GM12878 (cell line): ENCODE data around the gene RANBP1.

Experiments used
- CREB1 ChIP-seq: IDR thresholded peaks from 2 replicates; pipeline ENCODE4 v1.6.1; 2012; ENCODE audit warnings: low read depth, mild to moderate bottlenecking, inconsistent platforms
- CTCF ChIP-seq, 3 experiments: IDR thresholded peaks in 2 of 3; conservative IDR thresholded peaks in 1 of 3; 2 replicates each; pipeline ENCODE4 v1.5.1; 2011; ENCODE audit warnings: low read depth in 3 of 3, low read length in 3 of 3, mild to moderate bottlenecking in 3 of 3, control low read depth in 2 of 3, moderate library complexity in 2 of 3, inconsistent platforms in 1 of 3, mixed read lengths in 1 of 3; ENCODE audit not compliant: control insufficient read depth in 2 of 3, insufficient read depth in 1 of 3; ENCODE audit errors: extremely low read depth in 1 of 3
- ESRRA ChIP-seq: IDR thresholded peaks from 2 replicates; pipeline ENCODE4 v1.6.1; 2012; ENCODE audit warnings: mild to moderate bottlenecking, low read length, improper control_type of control experiment
- HCFC1 ChIP-seq: fragments of 150-350 bp; IDR thresholded peaks from 2 replicates; pipeline ENCODE4 v1.6.1; 2014; ENCODE audit warnings: low read length
- JUNB ChIP-seq: IDR thresholded peaks from 2 replicates; pipeline ENCODE4 v1.6.1; 2016; ENCODE audit warnings: antibody characterized with exemption, mild to moderate bottlenecking
- LARP7 ChIP-seq: fragments of 450-650 bp; IDR thresholded peaks from 2 replicates; pipeline ENCODE4 v1.6.1; 2017; ENCODE audit warnings: mild to moderate bottlenecking
- MEF2A ChIP-seq: IDR thresholded peaks from 2 replicates; pipeline ENCODE4 v1.6.1; 2011; ENCODE audit warnings: low read depth, mild to moderate bottlenecking, low read length, moderate library complexity; ENCODE audit not compliant: insufficient read depth
- NKRF ChIP-seq: fragments of 450-650 bp; conservative IDR thresholded peaks from 2 replicates; pipeline ENCODE4 v1.6.1; 2017; ENCODE audit warnings: mild to moderate bottlenecking, moderate library complexity
- POLR2AphosphoS5 ChIP-seq: IDR thresholded peaks from 2 replicates; pipeline ENCODE4 v1.6.1; 2011; ENCODE audit warnings: mild to moderate bottlenecking, low read length, inconsistent platforms
- RELA ChIP-seq: fragments of 450-650 bp; IDR thresholded peaks from 2 replicates; pipeline ENCODE4 v1.8.0; 2014; ENCODE audit warnings: borderline replicate concordance; ENCODE audit not compliant: partially characterized antibody
- ZBTB40 ChIP-seq: fragments of 450-650 bp; IDR thresholded peaks from 2 replicates; pipeline ENCODE4 v1.6.1; 2016; ENCODE audit warnings: mild to moderate bottlenecking, moderate library complexity, borderline replicate concordance
- TF ChIP-seq, protein P1 (sequence below): IDR thresholded peaks from 2 replicates; pipeline ENCODE4 v1.6.1; 2012; ENCODE audit warnings: mild to moderate bottlenecking, low read depth, low read length
- TF ChIP-seq, protein P2 (sequence below): IDR thresholded peaks from 2 replicates; pipeline ENCODE4 v1.6.1; 2011; ENCODE audit warnings: low read depth, low read length, improper control_type of control experiment, borderline replicate concordance

- no peak for TF ChIP-seq CREB1
- TF ChIP-seq ZBTB40: no peak
- TF ChIP-seq CTCF (IDR thresholded peaks at IDR 0.05 in 2 of 3, conservative IDR thresholded peaks at IDR 0.05 in 1 of 3; ENCODE audit: control insufficient read depth in 2 of 3, extremely low read depth in 1 of 3, insufficient read depth in 1 of 3, low read depth in 3 of 3, low read length in 3 of 3): no peak
- TF ChIP-seq JUNB: no peak
- TF ChIP-seq POLR2AphosphoS5: no peak
- no peak for TF ChIP-seq ESRRA
- TF ChIP-seq RELA: no peak
- TF ChIP-seq HCFC1: no peak
- TF ChIP-seq MEF2A: no peak
- no peak for TF ChIP-seq LARP7
- no peak for TF ChIP-seq NKRF
- TF ChIP-seq, protein P1, sequence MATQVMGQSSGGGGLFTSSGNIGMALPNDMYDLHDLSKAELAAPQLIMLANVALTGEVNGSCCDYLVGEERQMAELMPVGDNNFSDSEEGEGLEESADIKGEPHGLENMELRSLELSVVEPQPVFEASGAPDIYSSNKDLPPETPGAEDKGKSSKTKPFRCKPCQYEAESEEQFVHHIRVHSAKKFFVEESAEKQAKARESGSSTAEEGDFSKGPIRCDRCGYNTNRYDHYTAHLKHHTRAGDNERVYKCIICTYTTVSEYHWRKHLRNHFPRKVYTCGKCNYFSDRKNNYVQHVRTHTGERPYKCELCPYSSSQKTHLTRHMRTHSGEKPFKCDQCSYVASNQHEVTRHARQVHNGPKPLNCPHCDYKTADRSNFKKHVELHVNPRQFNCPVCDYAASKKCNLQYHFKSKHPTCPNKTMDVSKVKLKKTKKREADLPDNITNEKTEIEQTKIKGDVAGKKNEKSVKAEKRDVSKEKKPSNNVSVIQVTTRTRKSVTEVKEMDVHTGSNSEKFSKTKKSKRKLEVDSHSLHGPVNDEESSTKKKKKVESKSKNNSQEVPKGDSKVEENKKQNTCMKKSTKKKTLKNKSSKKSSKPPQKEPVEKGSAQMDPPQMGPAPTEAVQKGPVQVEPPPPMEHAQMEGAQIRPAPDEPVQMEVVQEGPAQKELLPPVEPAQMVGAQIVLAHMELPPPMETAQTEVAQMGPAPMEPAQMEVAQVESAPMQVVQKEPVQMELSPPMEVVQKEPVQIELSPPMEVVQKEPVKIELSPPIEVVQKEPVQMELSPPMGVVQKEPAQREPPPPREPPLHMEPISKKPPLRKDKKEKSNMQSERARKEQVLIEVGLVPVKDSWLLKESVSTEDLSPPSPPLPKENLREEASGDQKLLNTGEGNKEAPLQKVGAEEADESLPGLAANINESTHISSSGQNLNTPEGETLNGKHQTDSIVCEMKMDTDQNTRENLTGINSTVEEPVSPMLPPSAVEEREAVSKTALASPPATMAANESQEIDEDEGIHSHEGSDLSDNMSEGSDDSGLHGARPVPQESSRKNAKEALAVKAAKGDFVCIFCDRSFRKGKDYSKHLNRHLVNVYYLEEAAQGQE: no peak
- TF ChIP-seq, protein P2, sequence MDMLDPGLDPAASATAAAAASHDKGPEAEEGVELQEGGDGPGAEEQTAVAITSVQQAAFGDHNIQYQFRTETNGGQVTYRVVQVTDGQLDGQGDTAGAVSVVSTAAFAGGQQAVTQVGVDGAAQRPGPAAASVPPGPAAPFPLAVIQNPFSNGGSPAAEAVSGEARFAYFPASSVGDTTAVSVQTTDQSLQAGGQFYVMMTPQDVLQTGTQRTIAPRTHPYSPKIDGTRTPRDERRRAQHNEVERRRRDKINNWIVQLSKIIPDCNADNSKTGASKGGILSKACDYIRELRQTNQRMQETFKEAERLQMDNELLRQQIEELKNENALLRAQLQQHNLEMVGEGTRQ: no peak
Measured at GRCh38 chr22:20126284-20127029, 10.6 kb downstream of the RANBP1 start.
